Karpas-422 (cell line): Measurements from ENCODE around the gene MGA. TPM values are rescaled to one million over a fixed set of nuclear protein-coding genes. Genes with fewer than 3 reads are reported as not detected.

ENCODE experiments used
- DNase-seq: peaks from one replicate; pipeline ENCODE4 v3.0.0-alpha.2; 2015
- H2AFZ ChIP-seq: fragments of 200-600 bp; sonication (generic); 2 replicates; pipeline ENCODE4 v1.6.1; 2014; ENCODE audit warnings: antibody characterized with exemption, low read length, mixed read lengths
- H3K27ac ChIP-seq: fragments of 200-600 bp; sonication (generic); 2 replicates; pipeline ENCODE4 v1.5.1; 2014; ENCODE audit warnings: mild to moderate bottlenecking, low read length, moderate library complexity
- H3K27me3 ChIP-seq: fragments of 200-600 bp; sonication (generic); 2 replicates; pipeline ENCODE4 v1.6.1; 2014; ENCODE audit warnings: low read length, mixed read lengths
- H3K36me3 ChIP-seq: fragments of 200-600 bp; sonication (generic); 2 replicates; pipeline ENCODE4 v1.6.1; 2014; ENCODE audit warnings: low read length, mixed read lengths; ENCODE audit not compliant: insufficient read depth
- H3K4me1 ChIP-seq: fragments of 200-600 bp; sonication (generic); 2 replicates; pipeline ENCODE4 v1.6.1; 2014; ENCODE audit warnings: mild to moderate bottlenecking, low read length, mixed read lengths
- H3K4me2 ChIP-seq: fragments of 200-600 bp; sonication (generic); 2 replicates; pipeline ENCODE4 v1.6.1; 2014; ENCODE audit warnings: low read length, low read depth, mild to moderate bottlenecking; ENCODE audit not compliant: poor library complexity, severe bottlenecking
- H3K4me3 ChIP-seq: fragments of 200-600 bp; sonication (generic); 2 replicates; pipeline ENCODE4 v1.5.1; 2014; ENCODE audit warnings: mild to moderate bottlenecking, antibody characterized with exemption, low read length, mixed read lengths
- H3K79me2 ChIP-seq: fragments of 200-600 bp; sonication (generic); 2 replicates; pipeline ENCODE4 v1.6.1; 2014; ENCODE audit warnings: mild to moderate bottlenecking, low read length, mixed read lengths
- H3K9ac ChIP-seq: fragments of 200-600 bp; sonication (generic); 2 replicates; pipeline ENCODE4 v1.6.0; 2014; ENCODE audit warnings: low read length
- H3K9me2 ChIP-seq: fragments of 200-600 bp; sonication (generic), shearing (Covaris generic); replicated peaks from 2 replicates; pipeline ENCODE4 v1.6.0; 2014; ENCODE audit warnings: mild to moderate bottlenecking, low read length, moderate library complexity; ENCODE audit not compliant: insufficient read depth
- H3K9me3 ChIP-seq: fragments of 300-700, 200-600 bp; sonication (generic); 2 replicates; pipeline ENCODE4 v1.6.1; 2014; ENCODE audit warnings: low read length, mixed read lengths
- H4K20me1 ChIP-seq: fragments of 200-600 bp; sonication (generic); 2 replicates; pipeline ENCODE4 v1.6.1; 2014; ENCODE audit warnings: mild to moderate bottlenecking, antibody characterized with exemption, low read length, low read depth; ENCODE audit not compliant: insufficient read depth
- total RNA-seq: library from RNA; depleted of rRNA; stranded (reverse); fragments of >200 nt; shearing (Covaris generic); gene quantifications from 2 replicates; pipeline ENCODE4 v1.2.3, GENCODE V29; 2014; ENCODE audit warnings: low replicate concordance

Gene MGA
- total RNA-seq, 1 experiment from 2014 or later, result 68.1 TPM

DNA sequence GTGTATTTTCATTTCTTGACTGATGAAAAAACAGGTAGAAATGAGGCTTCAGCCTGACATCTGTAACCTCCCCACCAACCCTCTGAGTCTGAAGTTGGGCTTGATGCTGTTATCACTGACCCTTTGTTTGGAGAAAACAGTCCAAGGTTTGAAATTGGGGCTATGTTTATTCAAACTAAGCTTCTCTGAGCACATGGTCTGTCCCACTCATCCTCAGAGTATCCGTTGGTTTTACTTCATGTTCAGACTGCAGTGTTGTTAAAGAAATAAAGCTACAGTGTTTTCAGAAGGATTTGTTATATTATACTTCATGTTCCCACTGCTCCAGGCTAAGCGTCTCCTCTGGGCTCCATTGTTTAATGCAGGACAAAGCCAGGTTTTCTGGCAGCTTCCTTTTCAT, 120.1 kb downstream of the MGA start:
- Histone ChIP-seq H3K9ac (peak overlapping the region; percentile 15; the same call in 1 of the 2 replicates), H3K79me2 (peaks cover 94% of the 10 kb centered on the region), H3K9me2 (no peaks in the 10 kb centered on the region)

GRCh38 chr15:41780727-41781126, 120.5 kb downstream of the MGA start:
- H3K79me2 ChIP-seq, result peaks cover 94% of the 10 kb centered on the region
- H3K4me2 ChIP-seq, result no peak overlapping the region
- no peaks in the 10 kb centered on the region for H3K27me3 ChIP-seq
- H3K27ac ChIP-seq, result no peak overlapping the region
- H3K9ac ChIP-seq, result no peak overlapping the region
- H3K4me3 ChIP-seq, result no peak overlapping the region
- H3K9me2 ChIP-seq, result no peaks in the 10 kb centered on the region
- no peak overlapping the region for H2AFZ ChIP-seq
- no peaks in the 10 kb centered on the region for H3K9me3 ChIP-seq
- DNase-seq, result no peak
- no peaks in the 10 kb centered on the region for H4K20me1 ChIP-seq
- peaks cover 71% of the 10 kb centered on the region for H3K4me1 ChIP-seq
- H3K36me3 ChIP-seq, result 0 out of 2 replicates have a peak, but pooled peaks cover 3% of the 10 kb centered on the region

More for the DNA sequence above, 120.1 kb downstream of the MGA start:
- H3K4me1 ChIP-seq, result peaks cover 76% of the 10 kb centered on the region
- H3K27me3 ChIP-seq, result no peaks in the 10 kb centered on the region
- H3K27ac ChIP-seq, result peak overlapping the region; percentile 22
- H4K20me1 ChIP-seq, result no peaks in the 10 kb centered on the region
- no peak overlapping the region for H2AFZ ChIP-seq
- 0 out of 2 replicates have a peak, but pooled peaks cover 3% of the 10 kb centered on the region for H3K36me3 ChIP-seq
- H3K4me3 ChIP-seq, result no peak overlapping the region
- H3K4me2 ChIP-seq, result peak overlapping the region; percentile 8
- no peaks in the 10 kb centered on the region for H3K9me3 ChIP-seq
- DNase-seq, result no peak

- DNase-seq, result peak; percentile 75
- Histone ChIP-seq H3K9me3 (no peaks in the 10 kb centered on the region), H3K9me2 (no peaks in the 10 kb centered on the region), H3K4me1 (peaks cover 55% of the 10 kb centered on the region), H2AFZ (no peak overlapping the region), H3K79me2 (peaks cover 92% of the 10 kb centered on the region), H3K4me3 (peak overlapping the region; percentile 2; the same call in 1 of the 2 replicates), H3K9ac (peak overlapping the region; percentile 18), H3K4me2 (peak overlapping the region; percentile 59), H3K36me3 (0 out of 2 replicates have a peak, but pooled peaks cover 3% of the 10 kb centered on the region), H4K20me1 (no peaks in the 10 kb centered on the region), H3K27ac (peak overlapping the region; percentile 84), H3K27me3 (no peaks in the 10 kb centered on the region)
Observed at GRCh38 chr15:41782371-41783282, 122.4 kb downstream of the MGA start.

DNA sequence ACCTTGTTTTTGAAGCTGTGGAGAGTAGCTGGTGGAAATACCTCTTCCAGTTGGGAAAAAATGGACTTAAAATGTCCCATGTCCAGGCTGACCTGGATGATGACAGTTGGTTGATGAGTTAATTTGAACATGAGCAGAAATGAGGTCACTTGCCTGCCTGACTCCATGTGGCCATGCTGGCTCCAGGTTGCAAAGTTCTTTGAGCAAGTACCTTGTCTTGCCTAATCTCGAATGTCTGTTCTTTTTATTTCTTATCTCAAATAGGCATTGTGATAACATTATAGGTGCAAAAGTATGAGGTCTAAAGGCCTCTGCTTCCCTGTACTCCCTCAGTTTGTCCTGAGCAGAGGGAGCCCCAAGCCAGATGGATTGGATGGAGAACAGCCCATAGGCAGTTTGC, 123.1 kb downstream of the MGA start:
- H3K79me2 ChIP-seq, result peaks cover 89% of the 10 kb centered on the region
- no peaks in the 10 kb centered on the region for H4K20me1 ChIP-seq
- H3K4me1 ChIP-seq, result peaks cover 53% of the 10 kb centered on the region
- no peak overlapping the region for H3K4me3 ChIP-seq
- no peaks in the 10 kb centered on the region for H3K9me2 ChIP-seq
- no peaks in the 10 kb centered on the region for H3K27me3 ChIP-seq
- H3K27ac ChIP-seq, result peak overlapping the region; percentile 84
- DNase-seq, result no peak
- H3K36me3 ChIP-seq, result 0 out of 2 replicates have a peak, but pooled peaks cover 3% of the 10 kb centered on the region
- peak overlapping the region; percentile 18 for H3K9ac ChIP-seq
- H2AFZ ChIP-seq, result no peak overlapping the region
- no peaks in the 10 kb centered on the region for H3K9me3 ChIP-seq
- peak overlapping the region; percentile 59 for H3K4me2 ChIP-seq

DNA sequence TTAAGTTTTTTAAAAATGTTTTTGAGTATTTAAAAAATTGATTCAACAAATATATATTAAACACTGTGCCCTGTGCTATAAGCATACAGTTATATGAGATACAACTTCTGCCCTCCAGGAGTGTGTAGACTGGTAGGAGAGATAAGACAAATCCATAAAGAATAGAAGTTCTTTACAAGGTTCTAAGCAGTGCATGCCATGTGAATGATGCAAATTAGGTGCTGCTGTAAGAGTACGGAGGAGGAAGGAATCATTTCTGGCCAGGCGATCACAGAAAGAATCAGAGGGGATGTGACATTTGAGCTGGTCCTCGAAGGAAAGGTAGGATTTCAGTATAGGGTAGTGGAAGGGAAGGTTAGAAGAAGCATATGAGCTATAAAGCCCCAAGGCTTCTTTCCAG, 128.1 kb downstream of the MGA start:
- no peaks in the 10 kb centered on the region for H4K20me1 ChIP-seq
- no peaks in the 10 kb centered on the region for H3K9me3 ChIP-seq
- H3K27ac ChIP-seq, result peak overlapping the region; percentile 55
- H3K9me2 ChIP-seq, result no peaks in the 10 kb centered on the region
- peaks cover 90% of the 10 kb centered on the region for H3K79me2 ChIP-seq
- H3K4me2 ChIP-seq, result peak overlapping the region; percentile 47
- no peaks in the 10 kb centered on the region for H3K27me3 ChIP-seq
- no peak overlapping the region for H2AFZ ChIP-seq
- peak overlapping the region; percentile 43 for H3K9ac ChIP-seq
- peak overlapping the region; percentile 2; the same call in 1 of the 2 replicates for H3K4me3 ChIP-seq
- DNase-seq, result peak; percentile 70
- 0 out of 2 replicates have a peak, but pooled peaks cover under 1% of the 10 kb centered on the region for H3K36me3 ChIP-seq
- peaks cover 46% of the 10 kb centered on the region for H3K4me1 ChIP-seq

GRCh38 chr15:41789236-41789635, 129.0 kb downstream of the MGA start:
- Histone ChIP-seq H3K4me1 (peaks cover 45% of the 10 kb centered on the region), H3K27me3 (no peaks in the 10 kb centered on the region), H4K20me1 (no peaks in the 10 kb centered on the region), H3K4me3 (peak overlapping the region; percentile 2; the same call in 1 of the 2 replicates), H3K79me2 (peaks cover 88% of the 10 kb centered on the region), H3K9me3 (no peaks in the 10 kb centered on the region), H3K9ac (peak overlapping the region; percentile 43), H3K9me2 (no peaks in the 10 kb centered on the region), H3K4me2 (peak overlapping the region; percentile 47), H3K27ac (peak overlapping the region; percentile 55), H3K36me3 (no peaks in the 10 kb centered on the region), H2AFZ (no peak overlapping the region)
- no peak for DNase-seq

DNA sequence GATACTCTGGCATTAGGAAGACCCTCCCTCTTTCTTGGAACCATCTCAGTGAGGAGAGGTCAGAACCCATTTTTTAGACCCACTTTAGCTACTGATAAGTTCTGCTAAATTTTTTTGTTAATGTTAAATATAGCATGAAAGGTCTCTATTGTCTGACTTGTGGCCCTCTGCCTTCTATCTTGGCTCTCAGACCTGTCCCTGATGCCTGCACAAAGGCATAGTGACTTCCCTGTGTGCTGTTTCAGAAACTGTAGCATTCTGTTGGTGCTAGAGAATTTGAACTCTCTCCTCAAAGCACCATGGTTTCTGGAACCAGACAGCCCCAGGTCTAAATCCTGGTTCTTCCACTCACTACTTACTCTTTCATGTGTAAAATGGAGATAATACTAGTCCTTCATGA, 129.5 kb downstream of the MGA start:
- no peak for DNase-seq
- Histone ChIP-seq H3K9me2 (no peaks in the 10 kb centered on the region), H3K9me3 (no peaks in the 10 kb centered on the region), H3K9ac (peak overlapping the region; percentile 43), H3K27ac (peak overlapping the region; percentile 55), H3K4me2 (peak overlapping the region; percentile 47), H3K79me2 (peaks cover 91% of the 10 kb centered on the region), H3K27me3 (no peaks in the 10 kb centered on the region), H3K4me3 (no peak overlapping the region; the same call in 1 of the 2 replicates), H3K4me1 (peaks cover 45% of the 10 kb centered on the region), H2AFZ (no peak overlapping the region), H3K36me3 (no peaks in the 10 kb centered on the region), H4K20me1 (no peaks in the 10 kb centered on the region)

DNA sequence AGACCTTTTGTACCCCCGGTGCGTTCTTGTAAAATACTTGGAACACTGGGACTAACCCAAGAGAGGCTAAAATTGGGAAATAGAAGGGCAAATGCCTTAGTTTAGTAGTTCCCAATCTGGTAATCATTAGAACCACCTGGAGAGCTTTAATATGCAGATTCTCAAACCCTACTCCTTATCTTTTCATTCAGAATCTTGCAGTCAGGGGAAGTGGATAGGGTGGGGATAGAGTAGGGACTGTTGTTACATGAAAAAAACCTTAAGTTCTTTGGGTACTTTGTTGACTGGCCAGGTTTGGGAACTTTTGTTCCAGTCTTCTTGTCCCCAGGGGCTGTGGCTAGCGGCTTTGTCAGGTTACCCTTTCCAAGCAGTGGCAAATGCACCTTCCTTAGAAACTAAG, 130.0 kb downstream of the MGA start:
- H3K79me2 ChIP-seq, result peaks cover 90% of the 10 kb centered on the region
- no peak overlapping the region for H3K4me2 ChIP-seq
- H3K9ac ChIP-seq, result no peak overlapping the region
- no peak overlapping the region for H3K4me3 ChIP-seq
- no peak overlapping the region for H2AFZ ChIP-seq
- no peaks in the 10 kb centered on the region for H3K36me3 ChIP-seq
- H3K9me3 ChIP-seq, result no peaks in the 10 kb centered on the region
- no peaks in the 10 kb centered on the region for H3K9me2 ChIP-seq
- no peaks in the 10 kb centered on the region for H4K20me1 ChIP-seq
- peak overlapping the region; percentile 55; the same call in 1 of the 2 replicates for H3K27ac ChIP-seq
- H3K27me3 ChIP-seq, result no peaks in the 10 kb centered on the region
- no peak for DNase-seq
- H3K4me1 ChIP-seq, result peaks cover 45% of the 10 kb centered on the region
